Neuron (in vitro differentiated cells): Measurements from ENCODE around the gene FOXL2NB.

ENCODE experiments used
- H2AFZ ChIP-seq: one replicate; pipeline ENCODE4 v1.6.1; 2013; ENCODE audit warnings: low read depth, mild to moderate bottlenecking, inconsistent platforms, low read length, moderate library complexity
- H3K27me3 ChIP-seq: one replicate; pipeline ENCODE4 v1.6.1; 2013; ENCODE audit warnings: low read length; ENCODE audit not compliant: insufficient read depth
- H3K36me3 ChIP-seq: one replicate; pipeline ENCODE4 v1.6.1; 2013; ENCODE audit warnings: low read length; ENCODE audit not compliant: insufficient read depth
- H3K4me1 ChIP-seq: one replicate; pipeline ENCODE4 v1.6.1; 2013; ENCODE audit warnings: low read length; ENCODE audit not compliant: insufficient read depth
- H3K4me3 ChIP-seq: 2 replicates; pipeline ENCODE4 v1.5.1; 2013; ENCODE audit warnings: mild to moderate bottlenecking, low read length, moderate library complexity
- H3K9me3 ChIP-seq: one replicate; pipeline ENCODE4 v1.6.1; 2013; ENCODE audit warnings: low read length

FOXL2NB gene

GRCh38 chr3:138946663-138947494 is at the start of gene FOXL2NB, which contains the start of gene FOXL2:
Gene FOXL2NB (plus strand): TSS chr3:138947217. CDS start chr3:138947365, 148 bp downstream.
Gene FOXL2 (minus strand): TSS chr3:138947137. CDS start chr3:138946722, 415 bp downstream.
- H3K4me3 ChIP-seq: peak within 1 kb of the TSS; percentile 40
- peak within 1 kb of the TSS; percentile 88 for H2AFZ ChIP-seq
- peaks cover 96% of the 10 kb centered on the region for H3K27me3 ChIP-seq
- no peaks in the 10 kb centered on the region for H3K9me3 ChIP-seq
- no peaks in the 10 kb centered on the region for H3K36me3 ChIP-seq
- H3K4me1 ChIP-seq: peaks cover 20% of the 10 kb centered on the region

GRCh38 chr3:138898301-138898700 is 48.7 kb upstream of the FOXL2NB start:
- Histone ChIP-seq H3K36me3 (no peaks in the 10 kb centered on the region), H3K4me3 (no peak overlapping the region), H2AFZ (no peak overlapping the region), H3K4me1 (no peaks in the 10 kb centered on the region), H3K27me3 (no peaks in the 10 kb centered on the region), H3K9me3 (no peaks in the 10 kb centered on the region)

GRCh38 chr3:138898708-138899107 is 48.3 kb upstream of the FOXL2NB start:
- no peaks in the 10 kb centered on the region for H3K9me3 ChIP-seq
- no peaks in the 10 kb centered on the region for H3K27me3 ChIP-seq
- H2AFZ ChIP-seq: no peak overlapping the region
- H3K4me3 ChIP-seq: no peak overlapping the region
- no peaks in the 10 kb centered on the region for H3K36me3 ChIP-seq
- no peaks in the 10 kb centered on the region for H3K4me1 ChIP-seq

- Histone ChIP-seq H2AFZ (no peak overlapping the region), H3K4me1 (no peaks in the 10 kb centered on the region), H3K36me3 (no peaks in the 10 kb centered on the region), H3K4me3 (no peak overlapping the region), H3K27me3 (no peaks in the 10 kb centered on the region), H3K9me3 (no peaks in the 10 kb centered on the region)
Measured at GRCh38 chr3:138899351-138899991, 47.5 kb upstream of the FOXL2NB start.

GRCh38 chr3:138901567-138901966 is 45.5 kb upstream of the FOXL2NB start:
- Histone ChIP-seq H3K36me3 (no peaks in the 10 kb centered on the region), H3K9me3 (no peaks in the 10 kb centered on the region), H3K4me1 (no peaks in the 10 kb centered on the region), H3K27me3 (no peaks in the 10 kb centered on the region), H2AFZ (no peak overlapping the region), H3K4me3 (no peak overlapping the region)

- H3K4me1 ChIP-seq: no peaks in the 10 kb centered on the region
- H3K4me3 ChIP-seq: no peak overlapping the region
- H3K36me3 ChIP-seq: no peaks in the 10 kb centered on the region
- no peaks in the 10 kb centered on the region for H3K27me3 ChIP-seq
- no peak overlapping the region for H2AFZ ChIP-seq
- no peaks in the 10 kb centered on the region for H3K9me3 ChIP-seq
Measured at GRCh38 chr3:138902171-138902570, 44.8 kb upstream of the FOXL2NB start.

- H3K27me3 ChIP-seq: no peaks in the 10 kb centered on the region
- H3K36me3 ChIP-seq: no peaks in the 10 kb centered on the region
- H3K4me3 ChIP-seq: no peak overlapping the region
- no peaks in the 10 kb centered on the region for H3K4me1 ChIP-seq
- H3K9me3 ChIP-seq: no peaks in the 10 kb centered on the region
- H2AFZ ChIP-seq: no peak overlapping the region
Measured at GRCh38 chr3:138907539-138907938, 39.5 kb upstream of the FOXL2NB start.

- no peaks in the 10 kb centered on the region for H3K27me3 ChIP-seq
- no peak overlapping the region for H3K4me3 ChIP-seq
Measured at GRCh38 chr3:138908846-138909245, 38.2 kb upstream of the FOXL2NB start.

GRCh38 chr3:138909904-138910303 is 37.1 kb upstream of the FOXL2NB start:
- Histone ChIP-seq H3K4me1 (no peaks in the 10 kb centered on the region), H2AFZ (no peak overlapping the region), H3K27me3 (no peaks in the 10 kb centered on the region), H3K9me3 (no peaks in the 10 kb centered on the region), H3K4me3 (no peak overlapping the region), H3K36me3 (no peaks in the 10 kb centered on the region)

More at GRCh38 chr3:138908846-138909245, 38.2 kb upstream of the FOXL2NB start:
- no peak overlapping the region for H2AFZ ChIP-seq
- no peaks in the 10 kb centered on the region for H3K9me3 ChIP-seq
- H3K4me1 ChIP-seq: no peaks in the 10 kb centered on the region
- no peaks in the 10 kb centered on the region for H3K36me3 ChIP-seq

GRCh38 chr3:138911621-138912020 is 35.4 kb upstream of the FOXL2NB start:
- no peaks in the 10 kb centered on the region for H3K4me1 ChIP-seq
- H2AFZ ChIP-seq: no peak overlapping the region
- H3K36me3 ChIP-seq: no peaks in the 10 kb centered on the region
- H3K4me3 ChIP-seq: no peak overlapping the region
- H3K27me3 ChIP-seq: no peaks in the 10 kb centered on the region
- no peaks in the 10 kb centered on the region for H3K9me3 ChIP-seq

GRCh38 chr3:138912237-138912636 is 34.8 kb upstream of the FOXL2NB start:
- no peak overlapping the region for H3K4me3 ChIP-seq
- no peak overlapping the region for H2AFZ ChIP-seq
- H3K36me3 ChIP-seq: no peaks in the 10 kb centered on the region
- no peaks in the 10 kb centered on the region for H3K4me1 ChIP-seq
- no peaks in the 10 kb centered on the region for H3K9me3 ChIP-seq
- H3K27me3 ChIP-seq: no peaks in the 10 kb centered on the region

GRCh38 chr3:138913766-138914165 is 33.3 kb upstream of the FOXL2NB start:
- Histone ChIP-seq H3K27me3 (no peaks in the 10 kb centered on the region), H3K36me3 (no peaks in the 10 kb centered on the region), H2AFZ (no peak overlapping the region), H3K9me3 (no peaks in the 10 kb centered on the region), H3K4me1 (no peaks in the 10 kb centered on the region), H3K4me3 (no peak overlapping the region)

GRCh38 chr3:138914870-138915502 is 32.0 kb upstream of the FOXL2NB start:
- H3K9me3 ChIP-seq: no peaks in the 10 kb centered on the region
- no peaks in the 10 kb centered on the region for H3K36me3 ChIP-seq
- peak overlapping the region; percentile 79 for H3K4me3 ChIP-seq
- peak overlapping the region; percentile 94 for H2AFZ ChIP-seq
- H3K27me3 ChIP-seq: no peaks in the 10 kb centered on the region
- H3K4me1 ChIP-seq: no peaks in the 10 kb centered on the region
